Thyroid gland (tissue), 4 donors: ENCODE data around the gene LMF2.
A peak's percentile ranks its signal among the peaks of the same experiment; 100 is the strongest.
"Not testable (repeated sequence)": the region's sequence is repeated elsewhere in the genome, so short reads cannot be mapped to it uniquely, and the experiment has no call there.

ENCODE experiments used
- CTCF ChIP-seq, 6 experiments: fragments of 200-600 bp in 3 of 6; fragments of 450-650 bp in 3 of 6; sonication (generic) in 3 of 6; IDR thresholded peaks; one replicate each; pipeline ENCODE4 v1.5.1; 2016 to 2019; ENCODE audit warnings: antibody characterized with exemption in 6 of 6, mild to moderate bottlenecking in 2 of 6, inconsistent platforms in 1 of 6, moderate library complexity in 1 of 6
- POLR2A ChIP-seq, 2 donors: fragments of 450-650 bp; IDR thresholded peaks; one replicate each; pipeline ENCODE4 v1.6.1; 2017; ENCODE audit warnings: antibody characterized with exemption in 2 of 2, mild to moderate bottlenecking in 2 of 2, moderate library complexity in 1 of 2

GRCh38 chr22:50533856-50534711 lies 26.6 kb upstream of the LMF2 start:
- not testable (repeated sequence) for TF ChIP-seq CTCF (IDR thresholded peaks at IDR 0.05)
- peak in 1 of 2 donors; percentile 66 for TF ChIP-seq POLR2A (IDR thresholded peaks at IDR 0.05)
